GM19328 (cell line): ENCODE data around the gene CDHR4.
A peak's percentile ranks its signal among the peaks of the same experiment; 100 is the strongest.
"Not testable (repeated sequence)": the region's sequence is repeated elsewhere in the genome, so short reads cannot be mapped to it uniquely, and the experiment has no call there.

Experiments used
- ATAC-seq: cut with Tn5 transposase; IDR thresholded peaks from one replicate; pipeline ENCODE4 v1.9.1; 2021; ENCODE audit warnings: mild to moderate bottlenecking, moderate library complexity; ENCODE audit not compliant: unreplicated experiment

CDHR4 gene

GRCh38 chr3:49804141-49805041 is 4.7 kb upstream of the CDHR4 start:
- no peak for ATAC-seq

GRCh38 chr3:49803465-49804140 is 3.9 kb upstream of the CDHR4 start:
- no peak for ATAC-seq

- ATAC-seq = peak; percentile 56
These were observed 3.2 kb upstream of the CDHR4 start, which contains the start of gene INKA1 for GRCh38 chr3:49802719-49803464. INKA1 (plus strand) TSS chr3:49803261; CDS start chr3:49803393, 132 bp downstream.

GRCh38 chr3:49801160-49801559 is 1.5 kb upstream of the CDHR4 start:
- no peak for ATAC-seq

- no peak for ATAC-seq
These were observed 568 bp downstream of the CDHR4 start for GRCh38 chr3:49799105-49799504.

GRCh38 chr3:49794926-49795905 is 4.5 kb downstream of the CDHR4 start:
- no peak for ATAC-seq

- no peak for ATAC-seq
These were observed 5.2 kb downstream of the CDHR4 start for GRCh38 chr3:49794431-49794830.

- no peak for ATAC-seq
These were observed 6.1 kb downstream of the CDHR4 start for GRCh38 chr3:49793486-49794085.

GRCh38 chr3:49792371-49793150 is 7.1 kb downstream of the CDHR4 start:
- ATAC-seq = no peak

GRCh38 chr3:49791571-49791970 is 8.1 kb downstream of the CDHR4 start:
- no peak for ATAC-seq

GRCh38 chr3:49790626-49791411 is 8.9 kb downstream of the CDHR4 start:
- ATAC-seq = no peak

GRCh38 chr3:49788056-49788455 is 11.6 kb downstream of the CDHR4 start:
- no peak for ATAC-seq

- ATAC-seq = no peak
These were observed 12.1 kb downstream of the CDHR4 start for GRCh38 chr3:49787536-49787935.

- no peak for ATAC-seq
These were observed 12.6 kb downstream of the CDHR4 start for GRCh38 chr3:49787182-49787464.

- peak; percentile 94 for ATAC-seq
These were observed 13.1 kb downstream of the CDHR4 start, which contains the start of gene IP6K1 for GRCh38 chr3:49786357-49787181. IP6K1 (minus strand) TSS chr3:49786542; CDS start chr3:49748040, 38,502 bp downstream.

GRCh38 chr3:49785565-49786356 is 13.9 kb downstream of the CDHR4 start:
- peak; percentile 36 for ATAC-seq

- not testable (repeated sequence) for ATAC-seq
These were observed 17.4 kb downstream of the CDHR4 start for GRCh38 chr3:49782277-49782676.
